HepG2 (cell line): Measurements from ENCODE around the gene TTC31. TPM values are rescaled to one million over a fixed set of nuclear protein-coding genes. Genes with fewer than 3 reads are reported as not detected.
A peak's percentile ranks its signal among the peaks of the same experiment; 100 is the strongest.

Source experiments
- ATF4 ChIP-seq, 2 experiments: fragments of 450-650 bp in 1 of 2; sonication (generic) in 1 of 2; formaldehyde crosslinking; IDR thresholded peaks; 2 replicates each; pipeline versions ENCODE4 v1.5.0 to v1.8.0; 2020 to 2022; ENCODE audit warnings: mild to moderate bottlenecking in 1 of 2, missing genetic modification reagents in 1 of 2
- EZH2 ChIP-seq: conservative IDR thresholded peaks from 2 replicates; pipeline ENCODE4 v1.6.1; 2012; ENCODE audit warnings: mild to moderate bottlenecking, low read depth, low read length, moderate library complexity
- FOXP4 ChIP-seq: sonication (generic); formaldehyde crosslinking; IDR thresholded peaks from 2 replicates; pipeline ENCODE4 v1.4.0; 2020; ENCODE audit warnings: missing genetic modification reagents
- KAT8 ChIP-seq: IDR thresholded peaks from 2 replicates; pipeline ENCODE4 v1.6.1; 2016; ENCODE audit warnings: missing genetic modification reagents, missing compliant biosample characterization
- MTF2 ChIP-seq: sonication (generic); formaldehyde crosslinking; IDR thresholded peaks from 2 replicates; pipeline ENCODE4 v1.5.0; 2020; ENCODE audit warnings: missing genetic modification reagents, borderline replicate concordance
- PCBP1 ChIP-seq: fragments of 200-400 bp; formaldehyde crosslinking; IDR thresholded peaks from 2 replicates; pipeline ENCODE4 v1.6.1; 2017; ENCODE audit warnings: mild to moderate bottlenecking, low read depth, low read length, borderline replicate concordance
- REL ChIP-seq: sonication (generic); formaldehyde crosslinking; conservative IDR thresholded peaks from 2 replicates; pipeline ENCODE4 v1.8.0; 2022; ENCODE audit warnings: mild to moderate bottlenecking, missing genetic modification reagents, moderate library complexity
- RFXAP ChIP-seq: sonication (generic); formaldehyde crosslinking; IDR thresholded peaks from 2 replicates; pipeline ENCODE4 v1.4.0; 2020; ENCODE audit warnings: missing genetic modification reagents, borderline replicate concordance
- SIN3A ChIP-seq: IDR thresholded peaks from 2 replicates; pipeline ENCODE4 v1.6.1; 2011; ENCODE audit warnings: low read depth, mild to moderate bottlenecking, control low read depth, low read length, borderline replicate concordance
- SOX13 ChIP-seq, 3 experiments: fragments of 450-650 bp in 1 of 3; sonication (generic) in 1 of 3; formaldehyde crosslinking in 1 of 3; IDR thresholded peaks in 2 of 3; conservative IDR thresholded peaks in 1 of 3; 2 replicates each; pipeline versions ENCODE4 v1.5.0 to v1.6.1; 2016 to 2020; ENCODE audit warnings: antibody characterized with exemption in 1 of 3, mild to moderate bottlenecking in 1 of 3, missing compliant biosample characterization in 1 of 3, missing genetic modification reagents in 1 of 3, moderate library complexity in 1 of 3
- THAP9 ChIP-seq: sonication (generic); formaldehyde crosslinking; IDR thresholded peaks from 2 replicates; pipeline ENCODE4; 2020; ENCODE audit warnings: missing genetic modification reagents, mild to moderate bottlenecking, borderline replicate concordance
- ZBTB7A ChIP-seq: sonication (generic); formaldehyde crosslinking; IDR thresholded peaks from 2 replicates; pipeline ENCODE4 v1.8.0; 2022; ENCODE audit warnings: mild to moderate bottlenecking, missing genetic modification reagents
- ZFAT ChIP-seq: sonication (generic); formaldehyde crosslinking; conservative IDR thresholded peaks from 2 replicates; pipeline ENCODE4 v1.8.1; 2023; ENCODE audit warnings: missing genetic modification reagents, inconsistent platforms
- ZNF232 ChIP-seq: sonication (generic); formaldehyde crosslinking; IDR thresholded peaks from 2 replicates; pipeline ENCODE4 v1.4.0; 2020; ENCODE audit warnings: missing genetic modification reagents, borderline replicate concordance
- ZNF510 ChIP-seq: sonication (generic); formaldehyde crosslinking; IDR thresholded peaks from 2 replicates; pipeline ENCODE4 v1.4.0; 2020; ENCODE audit warnings: low read depth, mild to moderate bottlenecking, missing genetic modification reagents
- ZNF550 ChIP-seq: sonication (generic); formaldehyde crosslinking; IDR thresholded peaks from 2 replicates; pipeline ENCODE4 v1.4.0; 2020; ENCODE audit warnings: mild to moderate bottlenecking, missing genetic modification reagents, borderline replicate concordance
- ZNF615 ChIP-seq: sonication (generic); formaldehyde crosslinking; IDR thresholded peaks from 2 replicates; pipeline ENCODE4 v1.5.0; 2020; ENCODE audit warnings: mild to moderate bottlenecking, missing genetic modification reagents, borderline replicate concordance
- ZNF672 ChIP-seq: sonication (generic); formaldehyde crosslinking; IDR thresholded peaks from 2 replicates; pipeline ENCODE4 v1.8.1; 2022; ENCODE audit warnings: missing genetic modification reagents
- polyA plus RNA-seq, 8 experiments: library from polyadenylated mRNA; depleted of rRNA in 3 of 8; stranded (reverse) in 7 of 8; unstranded in 1 of 8; fragments of >200 nt; fragmentation: Illumina TruSeq in 4 of 8; extraction: Trizol in 4 of 8; gene quantifications; 2 replicates each; pipeline versions ENCODE4 v1.2.1 to v1.2.3, GENCODE V29; 2011 to 2016; ENCODE audit warnings: low read depth in 4 of 8, missing spikeins in 1 of 8, mixed read lengths in 1 of 8; ENCODE audit not compliant: insufficient read depth in 1 of 8
- total RNA-seq, 5 experiments: library from RNA; depleted of rRNA; stranded (reverse); fragments of >200 nt; fragmentation: Illumina TruSeq; extraction: Trizol; gene quantifications; 2 replicates each; pipeline ENCODE4 v1.2.3, GENCODE V29; 2016; ENCODE audit warnings: low read depth in 1 of 5
- TF ChIP-seq, protein P1 (sequence below): sonication (generic); formaldehyde crosslinking; IDR thresholded peaks from 2 replicates; pipeline ENCODE4 v1.4.0; 2020; ENCODE audit warnings: mild to moderate bottlenecking, missing genetic modification reagents
- TF ChIP-seq, protein P2 (sequence below): sonication (generic); formaldehyde crosslinking; IDR thresholded peaks from 2 replicates; pipeline ENCODE4 v1.4.0; 2020; ENCODE audit warnings: mild to moderate bottlenecking, missing genetic modification reagents

Gene TTC31
- total and polyA plus RNA-seq, 2 of the 13 experiments (the other 11 are each of a cell fraction or from before 2014, with no cell fraction given): 28.3 to 39.5 TPM

- TF ChIP-seq, protein P1, sequence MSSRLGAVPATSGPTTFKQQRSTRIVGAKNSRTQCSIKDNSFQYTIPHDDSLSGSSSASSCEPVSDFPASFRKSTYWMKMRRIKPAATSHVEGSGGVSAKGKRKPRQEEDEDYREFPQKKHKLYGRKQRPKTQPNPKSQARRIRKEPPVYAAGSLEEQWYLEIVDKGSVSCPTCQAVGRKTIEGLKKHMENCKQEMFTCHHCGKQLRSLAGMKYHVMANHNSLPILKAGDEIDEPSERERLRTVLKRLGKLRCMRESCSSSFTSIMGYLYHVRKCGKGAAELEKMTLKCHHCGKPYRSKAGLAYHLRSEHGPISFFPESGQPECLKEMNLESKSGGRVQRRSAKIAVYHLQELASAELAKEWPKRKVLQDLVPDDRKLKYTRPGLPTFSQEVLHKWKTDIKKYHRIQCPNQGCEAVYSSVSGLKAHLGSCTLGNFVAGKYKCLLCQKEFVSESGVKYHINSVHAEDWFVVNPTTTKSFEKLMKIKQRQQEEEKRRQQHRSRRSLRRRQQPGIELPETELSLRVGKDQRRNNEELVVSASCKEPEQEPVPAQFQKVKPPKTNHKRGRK (CRISPR knock-in tag): no peak
- TF ChIP-seq REL (CRISPR knock-in tag) (0 out of 2 replicates have a peak, but pooled peaks have one; percentile 32), PCBP1 (no peak), ATF4 (CRISPR knock-in tag; IDR thresholded peaks at IDR 0.05) (peak in 1 of 2 experiments; percentile 68; a peak in 1 of 4 replicates), ZNF510 (CRISPR knock-in tag) (no peak), MTF2 (CRISPR knock-in tag) (no peak), SOX13 (IDR thresholded peaks at IDR 0.05) (no peak), SOX13 (CRISPR knock-in tag; conservative IDR thresholded peaks at IDR 0.05 in 1 of 2, IDR thresholded peaks at IDR 0.05 in 1 of 2) (peak in 1 of 2 experiments; percentile 48; a peak in 2 of 4 replicates), ZBTB7A (CRISPR knock-in tag) (peak; percentile 14; the same call in 1 of the 2 replicates), ZNF232 (CRISPR knock-in tag) (no peak), EZH2 (no peak), THAP9 (CRISPR knock-in tag) (no peak), ZNF550 (CRISPR knock-in tag) (no peak), ZNF615 (CRISPR knock-in tag) (no peak; the same call in 1 of the 2 replicates), ZNF672 (no peak), RFXAP (CRISPR knock-in tag) (no peak), ZFAT (no peak), FOXP4 (peak; percentile 31; the same call in 1 of the 2 replicates), KAT8 (CRISPR knock-in tag) (no peak), SIN3A (no peak)
- TF ChIP-seq, protein P2, sequence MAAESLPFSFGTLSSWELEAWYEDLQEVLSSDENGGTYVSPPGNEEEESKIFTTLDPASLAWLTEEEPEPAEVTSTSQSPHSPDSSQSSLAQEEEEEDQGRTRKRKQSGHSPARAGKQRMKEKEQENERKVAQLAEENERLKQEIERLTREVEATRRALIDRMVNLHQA (CRISPR knock-in tag): no peak
These were observed 14.3 kb downstream of the TTC31 start (continued) for GRCh38 chr2:74496997-74497776.
